GM19397 (cell line): ENCODE results near the gene RNU2-63P.
A peak's percentile ranks its signal among the peaks of the same experiment; 100 is the strongest.
"Not testable (repeated sequence)": the region's sequence is repeated elsewhere in the genome, so short reads cannot be mapped to it uniquely, and the experiment has no call there.

Experiments used
- ATAC-seq: cut with Tn5 transposase; IDR thresholded peaks from one replicate; pipeline ENCODE4 v1.9.1; 2021; ENCODE audit warnings: mild to moderate bottlenecking, moderate library complexity; ENCODE audit not compliant: unreplicated experiment

RNU2-63P gene

DNA sequence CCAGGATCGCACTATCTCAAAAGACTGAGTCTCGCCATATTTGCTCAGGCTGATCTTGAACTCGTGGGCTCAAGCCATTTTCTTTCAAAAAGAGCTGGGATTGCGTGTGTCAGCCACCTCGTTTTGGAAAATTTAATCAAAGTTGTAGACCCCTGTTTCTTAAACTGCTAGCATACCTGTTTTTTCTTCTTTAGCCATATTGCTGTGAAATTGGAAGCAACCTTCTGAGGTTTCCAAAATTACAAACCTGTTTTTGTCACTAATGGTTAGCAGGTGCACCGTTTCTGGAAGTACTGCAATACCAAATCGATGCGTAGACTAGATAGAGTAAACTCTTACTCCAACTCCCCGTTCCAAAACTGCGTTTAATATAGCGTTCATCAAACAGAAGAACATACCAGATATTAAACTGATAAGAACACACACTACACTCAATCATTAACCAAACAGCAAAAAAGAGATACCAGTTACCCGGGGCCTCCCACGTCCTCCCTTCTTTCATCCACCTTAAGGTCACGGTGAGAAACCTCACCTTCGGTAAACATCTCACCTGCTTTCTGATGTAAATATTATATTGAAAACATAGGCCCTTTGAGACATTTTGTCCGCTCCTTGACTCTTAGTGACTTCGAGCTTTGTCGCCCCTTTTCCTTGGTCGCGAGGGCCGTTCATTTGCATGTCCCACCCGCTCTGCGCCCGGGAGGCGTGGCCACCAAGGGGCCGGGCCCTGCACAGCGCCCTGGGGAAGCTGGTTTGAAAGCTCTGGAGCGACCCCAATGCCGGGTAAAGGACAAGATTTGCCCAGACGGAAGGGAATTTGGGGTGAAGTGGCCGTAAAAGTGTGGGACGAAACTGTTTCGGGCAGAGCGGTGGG lies at the start of gene RNU2-63P:
RNU2-63P (minus strand) TSS at position 462 of the 874 bp plus-strand sequence.
- peak; percentile 87 for ATAC-seq

DNA sequence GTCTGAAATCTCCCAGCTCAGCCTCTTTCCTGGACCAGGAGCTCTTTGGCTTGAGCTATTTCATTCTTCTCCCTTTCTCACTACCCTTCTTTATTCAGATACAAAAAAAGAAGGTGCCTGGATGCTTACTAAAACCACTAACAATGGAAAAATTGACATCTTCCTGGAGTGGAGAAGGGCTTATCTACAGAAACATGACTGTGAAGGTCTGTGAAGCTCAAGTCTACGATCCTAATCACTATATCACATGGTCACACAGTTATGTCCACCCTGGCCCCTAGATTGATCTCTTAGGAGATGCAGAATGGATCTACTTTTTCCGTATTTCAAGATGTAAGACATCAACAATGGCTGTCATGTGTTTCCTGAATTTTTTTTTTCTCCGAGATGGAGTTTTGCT lies 44.9 kb upstream of the RNU2-63P start:
- no peak for ATAC-seq

DNA sequence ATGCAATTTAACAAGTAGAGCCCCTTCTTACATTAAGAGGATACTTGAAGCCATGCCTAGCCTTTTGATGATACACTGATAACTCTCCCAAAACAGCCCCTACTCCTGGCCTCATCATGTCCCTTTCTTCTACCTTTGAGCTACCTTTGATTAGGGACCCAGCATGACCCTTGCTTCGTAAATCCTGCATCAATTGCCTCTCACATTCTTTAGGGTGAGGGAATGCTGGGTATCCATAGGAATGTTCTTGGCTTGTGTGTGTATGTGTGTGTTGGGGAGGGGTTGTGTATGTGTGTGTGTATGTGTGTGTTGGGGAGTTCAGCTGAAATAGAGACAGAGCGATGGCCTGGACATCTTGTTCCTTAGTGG lies 44.5 kb upstream of the RNU2-63P start:
- no peak for ATAC-seq

DNA sequence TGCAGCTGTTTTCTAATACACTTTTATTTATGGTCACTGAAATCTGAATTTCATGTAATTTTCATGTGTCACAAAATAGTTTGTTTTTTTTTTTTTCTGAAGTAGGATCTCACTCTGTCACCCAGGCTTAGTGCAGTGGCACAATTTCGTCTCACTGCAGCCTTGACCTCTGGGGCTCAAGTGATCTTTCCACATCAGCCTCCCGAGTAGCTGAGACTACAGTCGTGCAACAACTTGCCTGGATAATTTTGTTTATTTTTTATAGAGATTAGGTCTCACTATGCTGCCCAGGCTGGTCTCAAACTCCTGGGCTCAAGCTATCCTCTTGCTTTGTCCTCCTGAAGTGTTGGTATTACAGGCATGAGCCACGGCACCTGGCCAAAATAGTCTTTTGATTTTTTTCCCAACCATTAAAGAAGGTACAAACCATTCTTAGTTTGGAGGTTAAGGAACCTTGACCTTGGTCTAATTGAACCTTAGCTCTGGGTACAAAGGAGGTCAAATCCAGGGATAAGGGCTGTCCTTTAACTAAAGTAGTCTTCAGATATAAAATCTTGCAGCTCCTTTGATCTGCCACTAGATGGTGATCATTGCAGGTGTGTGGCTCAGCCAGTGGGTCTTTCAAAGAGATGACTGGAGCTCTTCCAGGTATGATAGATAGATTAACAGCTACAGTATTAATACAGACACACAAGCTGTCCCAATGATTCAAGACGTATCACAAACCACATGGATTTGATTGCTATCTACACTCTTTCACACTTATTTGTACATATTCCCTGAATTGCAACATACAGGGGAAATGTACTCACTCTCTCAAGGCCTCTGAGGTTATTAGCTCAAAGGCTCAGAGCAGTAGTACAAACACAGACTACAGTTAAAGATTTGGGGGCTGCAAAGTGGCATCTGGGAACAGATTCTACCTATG lies 43.9 kb upstream of the RNU2-63P start:
- ATAC-seq, result no peak

DNA sequence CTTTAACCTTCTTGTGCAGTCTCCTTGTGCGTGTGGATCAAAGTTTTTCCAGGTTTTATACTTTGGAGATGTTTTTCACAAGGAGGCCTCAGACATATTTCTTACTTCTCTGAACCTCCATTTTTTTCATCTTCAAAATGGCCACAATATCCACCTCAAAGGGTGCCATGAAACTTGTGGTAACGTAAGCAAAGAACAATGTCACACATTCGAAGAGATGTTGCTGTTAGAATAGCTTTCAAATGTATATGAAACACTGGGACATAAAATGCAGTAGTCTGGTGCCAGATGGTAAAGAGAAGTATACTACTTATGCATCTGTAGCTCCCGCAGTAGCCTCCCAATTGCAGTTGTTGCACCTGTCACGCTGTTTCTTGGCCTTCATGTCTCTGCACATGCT lies 41.8 kb upstream of the RNU2-63P start:
- ATAC-seq, result no peak

DNA sequence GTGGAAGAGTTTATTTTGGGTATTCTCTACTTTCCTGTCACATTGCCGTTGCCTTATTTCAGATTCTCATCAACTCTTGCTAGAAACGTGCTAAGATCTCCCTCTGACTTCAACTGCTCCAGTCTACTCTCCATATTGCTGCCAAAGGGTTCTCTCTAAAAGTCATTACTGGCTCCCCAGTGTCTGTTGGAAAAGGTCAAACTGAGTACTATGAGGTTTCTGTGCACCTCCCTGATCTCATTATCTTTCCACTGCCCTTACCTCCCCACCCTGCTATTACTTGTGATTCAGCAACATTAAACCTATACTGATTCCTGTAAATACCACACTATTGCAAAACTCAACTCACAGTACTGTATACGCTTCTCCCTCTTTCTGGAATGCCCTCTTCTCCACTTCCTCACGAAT lies 41.1 kb upstream of the RNU2-63P start:
- no peak for ATAC-seq

DNA sequence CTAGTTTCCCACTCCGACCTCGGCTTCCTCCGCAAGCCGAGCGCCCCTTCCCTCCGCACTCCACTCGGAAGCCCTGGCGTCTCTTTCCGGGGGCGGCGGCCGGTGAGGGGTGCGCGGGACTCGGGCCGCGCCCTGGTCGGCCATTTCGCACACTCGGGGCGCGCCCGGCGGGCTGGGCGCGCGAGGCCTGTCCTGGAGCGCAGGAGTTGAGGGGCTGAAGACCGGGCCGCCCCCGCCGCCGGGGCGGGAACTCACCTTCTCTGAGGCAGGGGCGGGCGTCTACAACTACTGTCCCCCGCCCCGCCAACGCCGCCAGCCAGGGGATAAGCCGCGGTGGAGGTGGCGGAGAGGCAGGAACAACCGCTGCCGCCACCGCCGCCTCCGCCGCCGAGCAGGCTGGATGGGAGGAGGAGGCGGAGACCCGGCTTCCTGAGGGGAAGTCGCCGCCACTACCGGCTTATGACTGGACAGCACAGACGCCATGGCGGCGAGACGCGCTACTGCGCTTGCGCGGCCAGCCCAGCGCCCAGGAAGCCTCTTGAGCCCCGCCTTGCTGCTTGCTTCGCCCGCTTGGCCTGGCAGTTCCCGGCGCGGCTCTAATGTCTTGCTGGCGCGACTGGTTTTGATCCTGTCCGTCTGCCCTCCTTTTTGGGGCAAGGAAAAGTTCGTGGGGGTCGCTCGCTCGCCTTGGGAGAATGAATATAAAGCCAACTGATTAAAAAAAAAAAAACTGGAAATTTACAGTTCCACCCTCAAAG lies 39.2 kb upstream of the RNU2-63P start, which contains the start of gene KRCC1:
KRCC1 (minus strand) TSS at position 413 of the 758 bp plus-strand sequence. CDS start 27,220 bp downstream, outside the sequence.
- peak; percentile 96 for ATAC-seq

DNA sequence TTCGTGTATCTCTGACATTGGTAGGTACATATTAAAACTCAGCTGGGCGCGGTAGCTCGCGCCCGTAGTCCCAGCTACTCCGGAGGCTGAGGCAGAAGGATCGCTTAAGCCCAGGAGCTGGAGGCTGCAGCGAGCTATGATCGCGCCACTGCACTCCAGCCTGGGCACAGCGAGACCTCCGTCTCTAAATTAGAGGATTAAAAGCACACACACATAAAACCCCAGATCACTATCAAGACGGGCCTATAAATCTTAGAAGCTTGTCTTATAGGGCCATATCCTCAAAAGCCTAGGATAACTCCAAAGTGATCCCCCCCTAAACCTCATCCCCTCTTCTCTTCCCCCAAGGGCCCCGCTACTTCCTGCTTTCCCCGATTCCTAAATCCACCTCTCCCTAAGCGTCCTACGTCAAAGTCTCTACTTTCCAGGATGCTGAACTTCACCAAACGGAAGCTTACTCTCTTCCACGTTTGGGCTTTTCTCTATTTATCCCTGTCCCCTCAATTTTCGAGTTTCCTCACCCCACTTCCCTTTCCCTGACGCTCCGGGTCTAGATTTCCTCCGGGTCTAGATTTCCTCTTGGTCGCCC lies 38.5 kb upstream of the RNU2-63P start:
- ATAC-seq, result no peak

DNA sequence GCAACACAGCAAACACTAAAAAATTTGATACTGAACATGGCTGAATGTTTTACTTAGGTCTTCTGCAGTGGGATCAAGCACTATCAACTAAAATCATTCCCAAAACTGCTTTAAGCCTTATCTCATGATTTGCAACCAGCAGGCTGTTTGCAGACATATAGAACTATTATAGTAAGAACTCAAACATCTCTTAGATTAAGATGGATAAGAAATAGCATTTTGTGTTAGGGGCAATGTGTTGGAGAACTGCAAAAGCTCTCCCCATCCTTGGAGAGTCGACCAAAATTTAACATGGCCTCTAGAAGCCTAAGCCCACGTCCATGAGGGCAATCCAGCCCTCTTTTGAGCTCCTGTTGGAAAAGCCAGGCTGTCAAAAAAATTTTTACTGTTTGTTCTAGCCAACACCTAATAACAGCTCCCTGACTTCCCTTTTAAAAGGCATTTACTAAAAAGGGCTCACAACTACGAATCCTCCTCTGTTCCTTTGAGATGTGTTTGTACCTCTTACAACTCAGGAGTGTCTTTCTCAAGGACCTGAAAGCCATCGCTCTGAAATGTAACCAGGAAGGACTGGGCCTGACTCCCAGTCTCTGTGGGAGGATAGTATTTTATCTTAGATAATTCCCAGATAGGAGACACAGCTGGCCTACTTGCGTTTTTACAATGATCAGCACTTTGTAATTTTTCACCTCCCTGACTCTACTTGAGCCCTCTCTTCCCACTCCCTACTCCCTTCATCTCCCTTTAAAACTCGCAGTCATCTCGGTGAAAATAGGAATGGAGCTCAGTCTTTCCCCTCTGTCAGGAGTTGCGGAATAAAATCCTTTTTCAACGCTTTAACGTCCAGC lies 37.8 kb upstream of the RNU2-63P start:
- no peak for ATAC-seq

DNA sequence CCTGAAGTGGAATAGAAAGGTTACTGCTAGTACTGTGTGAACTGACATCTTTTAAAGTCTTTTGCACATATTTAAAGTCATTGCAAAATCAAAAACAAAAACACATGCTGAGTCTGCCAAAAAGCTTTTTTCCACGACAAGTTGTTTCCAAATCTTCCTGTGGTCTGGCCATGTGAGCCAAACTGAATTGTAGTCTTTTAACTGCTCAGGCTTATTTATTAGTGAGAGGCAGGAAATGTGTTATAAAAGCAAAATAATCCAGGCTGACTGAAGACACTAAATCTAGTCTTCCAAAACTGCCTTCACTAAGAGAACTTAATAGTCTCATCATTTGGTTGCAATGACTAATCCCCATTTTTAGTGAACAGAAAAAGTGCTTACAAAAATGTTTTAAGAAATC lies 36.9 kb upstream of the RNU2-63P start:
- ATAC-seq, result no peak

DNA sequence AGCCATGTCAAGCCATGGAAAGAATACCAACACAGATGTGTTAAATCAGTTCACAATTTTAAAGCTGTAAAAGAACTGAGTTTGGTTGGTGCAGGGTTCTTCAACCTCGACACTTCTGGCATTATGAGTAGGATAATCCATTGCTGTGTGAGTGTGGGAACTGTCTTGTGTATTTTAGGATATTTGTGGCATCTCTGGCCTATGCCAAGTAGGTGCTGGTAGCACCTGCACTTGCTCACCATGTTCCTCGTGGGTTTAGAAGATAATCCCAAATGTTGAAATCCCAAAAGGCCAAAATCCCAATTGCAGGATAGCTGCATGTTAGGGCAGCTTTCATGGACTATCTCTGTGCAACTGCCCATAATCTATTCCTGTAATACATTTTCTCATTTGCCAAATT lies 35.4 kb upstream of the RNU2-63P start:
- no peak for ATAC-seq

DNA sequence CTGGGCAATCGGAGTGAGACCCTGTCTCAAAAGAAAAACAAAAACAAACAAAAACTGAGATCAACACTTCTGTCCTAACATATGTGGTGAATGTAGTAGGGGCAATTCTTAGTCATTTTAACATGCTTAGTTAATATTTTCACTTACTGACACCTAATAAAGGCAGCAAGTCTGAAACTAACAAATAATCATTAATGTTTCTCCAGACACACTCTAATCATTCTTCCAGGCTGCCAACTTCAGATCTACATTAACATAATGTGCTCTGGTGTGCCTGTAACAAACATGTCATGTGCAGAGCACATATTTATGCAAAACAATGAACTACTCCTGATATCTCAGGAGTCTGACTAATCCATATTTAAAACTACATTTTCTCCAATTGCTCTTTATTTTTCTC lies 33.3 kb upstream of the RNU2-63P start:
- ATAC-seq, result no peak

DNA sequence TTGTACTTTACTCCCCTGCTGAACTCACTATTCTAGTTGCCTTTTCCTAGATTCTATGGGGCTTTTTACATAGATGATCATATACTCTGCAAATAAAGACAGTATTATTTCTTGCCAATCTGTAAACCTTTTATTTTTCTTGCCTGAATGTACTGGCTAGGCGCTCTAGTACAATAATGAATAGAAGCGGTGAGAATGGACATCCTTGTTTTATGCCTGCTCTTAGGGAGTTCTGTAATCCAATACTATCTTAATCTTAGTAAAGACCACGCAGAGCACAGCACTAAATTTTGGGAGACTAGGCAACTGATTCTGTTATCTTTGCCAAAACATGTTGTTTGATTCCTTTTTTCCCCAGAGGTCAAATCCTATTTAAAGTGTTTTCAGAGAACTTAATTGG lies 32.2 kb upstream of the RNU2-63P start:
- no peak for ATAC-seq

DNA sequence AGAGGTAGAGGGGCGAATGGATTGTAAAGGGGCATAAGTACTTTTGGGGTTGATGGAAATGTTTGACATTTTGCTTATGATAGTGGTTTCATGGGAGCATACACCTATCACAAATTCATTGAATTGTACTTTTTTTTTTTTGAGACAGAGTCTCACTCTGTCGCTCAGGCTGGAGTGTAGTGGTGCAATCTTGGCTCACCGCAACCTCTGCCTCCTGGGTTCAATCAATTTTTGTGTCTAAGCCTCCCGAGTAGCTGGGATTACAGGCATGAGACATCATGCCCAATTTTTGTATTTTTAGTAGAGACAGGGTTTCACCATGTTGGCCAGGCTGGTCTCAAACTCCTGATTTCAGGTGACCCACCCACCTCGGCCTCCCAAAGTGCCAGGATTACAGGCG lies 29.2 kb upstream of the RNU2-63P start:
- ATAC-seq, result not testable (repeated sequence)

DNA sequence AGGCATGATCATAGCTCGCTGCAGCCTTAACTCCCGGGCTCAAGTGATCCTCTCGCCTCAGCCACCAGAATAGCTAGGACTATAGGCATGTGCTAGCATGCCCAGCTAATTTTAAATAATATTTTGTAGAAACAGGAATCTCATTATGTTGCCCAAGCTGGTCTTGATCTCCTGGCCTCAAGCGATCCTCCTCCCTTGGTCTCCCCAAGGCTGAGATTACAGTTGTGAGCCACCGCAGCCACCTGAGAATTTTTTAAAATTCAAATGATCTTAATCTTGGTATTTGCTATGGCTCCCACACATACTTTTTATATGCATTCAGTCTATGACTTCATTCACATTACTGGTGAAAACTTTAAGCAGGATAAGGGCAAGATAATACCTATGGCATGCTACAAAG lies 26.1 kb upstream of the RNU2-63P start:
- no peak for ATAC-seq

DNA sequence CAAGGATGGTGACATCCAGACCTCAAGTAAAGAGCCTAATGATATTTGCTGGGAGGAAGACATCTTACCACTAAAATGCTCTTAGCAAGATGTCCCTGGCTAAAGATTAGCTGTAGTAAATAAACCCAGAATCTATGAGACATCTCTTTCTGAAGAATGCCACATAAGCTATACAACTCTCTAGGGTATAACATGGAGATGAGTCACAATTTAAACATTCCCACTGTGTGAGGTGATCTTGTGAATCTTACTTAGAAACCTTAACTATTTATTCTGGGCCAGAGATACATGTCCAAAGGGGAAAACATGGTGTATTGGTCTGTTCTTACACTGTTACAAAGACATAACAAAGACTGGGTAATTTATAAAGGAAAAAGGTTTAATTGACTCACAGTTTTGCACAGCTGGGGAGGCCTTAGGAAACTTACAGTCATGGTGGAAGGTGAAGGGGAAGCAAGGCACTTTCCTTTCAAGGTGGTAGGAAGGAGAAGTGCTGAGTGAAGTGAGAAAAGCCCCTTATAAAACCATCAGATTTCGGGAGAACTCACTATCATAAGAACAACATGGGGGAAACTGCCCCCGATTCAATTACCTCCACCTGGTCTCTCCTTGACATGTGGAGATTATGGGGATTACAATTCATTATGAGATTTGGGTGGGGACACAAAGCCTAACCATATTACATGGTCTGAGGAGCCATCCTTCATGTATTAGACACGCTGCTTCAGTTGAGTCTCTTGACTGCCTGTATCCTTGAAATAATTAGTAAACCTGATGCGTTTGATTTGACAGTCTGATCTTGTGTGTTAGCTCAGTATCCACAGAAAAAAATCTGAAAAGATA lies 22.1 kb upstream of the RNU2-63P start:
- no peak for ATAC-seq

DNA sequence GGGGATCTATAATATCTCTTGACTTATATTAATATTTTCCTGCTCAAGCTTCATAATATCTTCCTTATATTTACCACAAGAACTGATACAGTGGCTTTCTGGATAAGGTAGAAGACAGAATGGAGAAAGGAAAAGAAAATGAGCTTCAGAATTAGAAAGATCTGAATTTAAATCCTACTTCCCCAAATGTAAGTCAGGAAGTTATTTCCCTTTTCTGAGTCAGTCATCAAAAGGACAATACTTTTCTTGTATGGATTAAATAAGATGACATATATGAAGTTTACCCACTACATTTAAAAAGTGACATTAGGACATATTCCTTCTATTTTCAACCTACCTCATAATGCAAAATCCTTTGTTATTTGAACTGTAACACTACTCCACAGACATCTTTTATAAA lies 20.3 kb upstream of the RNU2-63P start:
- no peak for ATAC-seq

DNA sequence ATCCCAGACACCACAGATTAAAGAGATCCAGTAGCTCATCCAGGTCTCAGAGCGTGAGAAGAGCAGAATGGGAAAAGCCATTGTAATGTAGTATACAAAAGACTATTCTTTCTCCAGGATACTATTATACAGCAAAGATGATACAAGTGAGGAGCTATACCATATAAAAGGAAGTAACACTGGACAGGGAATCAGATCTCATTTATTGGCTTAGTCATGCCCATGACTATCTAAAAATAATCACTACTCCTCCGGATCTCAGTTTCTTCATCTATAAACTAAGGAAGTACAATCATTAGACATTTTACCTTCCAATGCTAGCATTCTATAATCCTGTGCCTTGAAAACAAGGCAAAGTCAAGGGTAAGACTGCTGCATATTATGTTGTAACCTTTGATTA lies 19.8 kb upstream of the RNU2-63P start:
- no peak for ATAC-seq
